CD4-positive, CD25-positive, alpha-beta regulatory T cell (primary cell): Measurements from ENCODE around the gene SPR. TPM values are rescaled to one million over a fixed set of nuclear protein-coding genes. Genes with fewer than 3 reads are reported as not detected.

Experiments
- ATAC-seq, 2 donors: fragments of 150-1000 bp; cut with Tn5 transposase; one replicate each; pipeline ENCODE4 v1.10.0; 2021; ENCODE audit warnings: low read depth in 2 of 2, moderate number of reproducible peaks in 2 of 2, moderate library complexity in 1 of 2
- DNase-seq, 3 donors: peaks; one replicate each; pipeline versions ENCODE4 v3.0.0 to v3.0.0-alpha.2; 2012 to 2022; ENCODE audit warnings: mixed read lengths in 1 of 3
- H3K27ac ChIP-seq: one replicate; pipeline ENCODE4 v1.7.0; 2013; ENCODE audit warnings: mild to moderate bottlenecking, low read length; ENCODE audit not compliant: insufficient read depth, poor library complexity, severe bottlenecking
- H3K27me3 ChIP-seq: one replicate; pipeline ENCODE4 v1.7.0; 2013; ENCODE audit warnings: low read length; ENCODE audit not compliant: control insufficient read depth, insufficient read depth
- H3K36me3 ChIP-seq: one replicate; pipeline ENCODE4 v1.7.0; 2013; ENCODE audit warnings: mild to moderate bottlenecking, low read length, moderate library complexity; ENCODE audit not compliant: control insufficient read depth, insufficient read depth
- H3K4me1 ChIP-seq: 2 replicates; pipeline ENCODE4 v1.7.0; 2013; ENCODE audit warnings: mild to moderate bottlenecking, low read length; ENCODE audit not compliant: insufficient read depth, control insufficient read depth, poor library complexity, severe bottlenecking
- H3K4me3 ChIP-seq: one replicate; pipeline ENCODE4 v1.7.0; 2013; ENCODE audit warnings: low read depth, mild to moderate bottlenecking, low read length, moderate library complexity
- H3K9me3 ChIP-seq, 2 experiments: 1 replicate in 1 of 2; 2 replicates in 1 of 2; pipeline ENCODE4 v1.7.0; 2013; ENCODE audit warnings: low read length in 2 of 2, mild to moderate bottlenecking in 1 of 2, moderate library complexity in 1 of 2; ENCODE audit not compliant: control insufficient read depth in 2 of 2
- H3K27ac Mint-ChIP-seq, 3 donors: one replicate each; pipeline ENCODE4 v1.8.0; 2020 to 2022; ENCODE audit warnings: mild to moderate bottlenecking in 3 of 3, mixed read lengths in 3 of 3, moderate library complexity in 2 of 3
- H3K27me3 Mint-ChIP-seq: one replicate; pipeline ENCODE4 v1.8.0; 2022; ENCODE audit warnings: mild to moderate bottlenecking, mixed read lengths
- H3K36me3 Mint-ChIP-seq: one replicate; pipeline ENCODE4 v1.8.0; 2020; ENCODE audit warnings: mixed read lengths
- H3K4me1 Mint-ChIP-seq, 4 donors: one replicate each; pipeline ENCODE4 v1.8.0; 2020 to 2022; ENCODE audit warnings: mixed read lengths in 4 of 4, mild to moderate bottlenecking in 1 of 4
- H3K4me3 Mint-ChIP-seq, 4 donors: one replicate each; pipeline ENCODE4 v1.8.0; 2020 to 2022; ENCODE audit warnings: mild to moderate bottlenecking in 4 of 4, mixed read lengths in 4 of 4, moderate library complexity in 3 of 4
- H3K9me3 Mint-ChIP-seq, 7 donors: one replicate each; pipeline ENCODE4 v1.8.0; 2020 to 2022; ENCODE audit warnings: mixed read lengths in 7 of 7, mild to moderate bottlenecking in 3 of 7, moderate library complexity in 2 of 7
- polyA plus RNA-seq, 4 donors: library from polyadenylated mRNA; unstranded; fragments of 300-500 nt; fragmentation: Illumina TruSeq; gene quantifications; one replicate each; pipeline ENCODE4 v1.2.3, GENCODE V29; 2021
- total RNA-seq: library from RNA; stranded (reverse); gene quantifications from one replicate; pipeline ENCODE4 v1.2.3, GENCODE V29; 2022

Gene SPR
- total and polyA plus RNA-seq, 5 donors from 2014 or later: 0.13 TPM; not detected in 4

DNA sequence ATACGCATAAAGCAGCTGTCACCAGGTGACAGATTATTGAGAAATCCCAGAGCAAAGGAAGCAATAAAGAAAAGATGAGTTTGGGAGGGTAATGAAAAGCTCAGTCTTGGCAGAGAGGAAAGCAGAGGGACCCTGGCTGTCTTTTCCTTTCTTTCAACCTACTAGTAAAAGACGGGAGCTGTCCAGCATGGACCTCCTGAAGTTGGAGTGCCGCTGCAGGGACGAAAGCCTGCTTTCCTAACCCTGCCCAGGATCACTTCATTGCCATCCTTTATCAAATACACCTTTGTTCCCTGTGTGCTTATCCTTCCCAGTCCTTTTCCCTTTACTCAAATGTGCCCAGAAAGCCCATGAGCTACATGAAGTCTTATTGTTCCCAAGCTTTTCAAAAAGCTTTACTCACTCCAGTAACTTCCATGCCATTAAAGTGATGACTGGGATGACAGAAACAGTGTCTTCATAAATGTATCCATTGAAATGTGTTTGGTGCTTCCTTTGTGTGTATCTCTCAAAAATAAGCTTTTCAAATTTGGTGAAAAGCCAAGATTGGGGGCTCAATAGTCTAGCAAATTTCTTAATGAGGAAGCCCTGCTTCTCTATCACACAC lies 3.7 kb upstream of the SPR start:
- Histone ChIP-seq H3K27me3 (peaks cover 33% of the 10 kb centered on the region), H3K36me3 (no peaks in the 10 kb centered on the region), H3K4me3 (no peak overlapping the region), H3K27ac (no peak overlapping the region), H3K4me1 (peaks cover 12% of the 10 kb centered on the region), H3K9me3 (no peaks in the 10 kb centered on the region)
- no peak overlapping the region for H3K27ac Mint-ChIP-seq
- no peak for DNase-seq
- peaks cover 0 to 5% (median 2%) of the 10 kb centered on the region in 7 donors for H3K9me3 Mint-ChIP-seq
- no peak overlapping the region for H3K4me3 Mint-ChIP-seq
- H3K4me1 Mint-ChIP-seq: peaks cover 0 to 15% (median 8%) of the 10 kb centered on the region in 4 donors
- H3K36me3 Mint-ChIP-seq: no peaks in the 10 kb centered on the region
- peaks cover 75% of the 10 kb centered on the region for H3K27me3 Mint-ChIP-seq
- no peak for ATAC-seq

DNA sequence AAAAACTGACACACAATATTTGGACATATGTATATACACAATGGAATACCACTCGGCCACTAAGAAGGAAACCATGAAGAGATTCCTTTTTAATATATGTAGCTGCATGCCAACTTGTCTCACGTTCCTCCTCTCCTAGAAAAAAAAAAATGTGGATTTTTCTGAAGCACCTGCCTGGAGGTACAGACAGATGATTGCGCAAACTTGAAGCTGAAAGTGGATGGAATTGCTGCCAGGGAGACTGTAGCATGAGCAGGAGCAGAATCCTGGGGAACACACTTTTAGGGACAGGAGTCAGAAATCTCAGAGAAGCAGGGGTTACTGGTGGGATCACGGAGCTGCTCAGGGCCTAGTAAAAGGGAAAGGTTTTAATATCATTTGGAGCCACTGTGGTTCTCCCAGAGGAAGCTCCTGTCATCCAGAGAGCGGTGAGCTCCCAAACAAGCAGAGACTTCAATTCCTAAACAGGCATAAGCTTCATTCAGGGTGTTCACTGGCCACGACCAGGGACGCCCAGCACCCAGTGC lies 640 bp upstream of the SPR start:
- Mint-ChIP-seq H3K9me3 (peaks cover 0 to 2% (median under 1%) of the 10 kb centered on the region in 7 donors), H3K4me1 (peaks cover 0 to 15% (median 8%) of the 10 kb centered on the region in 4 donors), H3K27me3 (peaks cover 77% of the 10 kb centered on the region), H3K36me3 (peaks cover 4% of the 10 kb centered on the region), H3K4me3 (peak overlapping the region; percentile 60 to 94 (median 78)), H3K27ac (no peak overlapping the region)
- peaks cover 12% of the 10 kb centered on the region for H3K4me1 ChIP-seq
- no peak for ATAC-seq
- peaks cover 39% of the 10 kb centered on the region for H3K27me3 ChIP-seq
- H3K36me3 ChIP-seq: no peaks in the 10 kb centered on the region
- no peak overlapping the region for H3K4me3 ChIP-seq
- H3K27ac ChIP-seq: no peak overlapping the region
- no peaks in the 10 kb centered on the region for H3K9me3 ChIP-seq
- no peak for DNase-seq

DNA sequence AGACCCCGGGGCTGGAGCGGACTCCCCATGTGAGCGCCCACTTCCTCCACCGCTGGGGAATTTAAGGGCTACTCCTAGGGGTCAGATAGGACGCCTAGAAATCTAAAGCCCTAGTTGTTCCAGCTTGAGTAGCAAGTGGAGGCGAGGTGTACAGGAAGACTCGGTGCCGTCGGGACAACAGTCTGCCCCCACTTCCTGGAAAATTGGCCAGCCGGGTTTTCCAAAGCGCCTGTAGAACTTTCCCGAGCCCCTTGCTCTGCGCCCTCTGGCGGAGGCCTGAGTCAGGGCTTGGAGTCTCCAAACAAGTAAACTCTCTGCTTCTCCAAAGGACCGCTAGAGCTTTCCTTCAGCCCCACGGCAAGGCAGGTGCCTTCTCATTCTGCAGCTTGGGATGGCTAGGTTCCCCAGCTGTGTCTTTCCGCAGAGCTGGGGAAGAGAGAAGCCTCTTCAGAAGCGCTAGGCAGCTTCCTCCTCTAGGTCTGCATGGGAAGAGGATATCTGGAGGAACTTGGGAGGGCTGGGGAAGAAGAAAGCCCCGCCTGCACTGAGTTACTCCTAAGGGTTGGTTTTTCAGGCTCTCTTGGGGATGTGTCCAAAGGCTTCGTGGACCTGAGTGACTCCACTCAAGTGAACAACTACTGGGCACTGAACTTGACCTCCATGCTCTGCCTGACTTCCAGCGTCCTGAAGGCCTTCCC lies 681 bp downstream of the SPR start:
- Mint-ChIP-seq H3K27ac (no peak overlapping the region), H3K4me3 (peak overlapping the region; percentile 69 to 79 (median 74)), H3K27me3 (peaks cover 66% of the 10 kb centered on the region), H3K36me3 (peaks cover 4% of the 10 kb centered on the region), H3K9me3 (peaks cover 0 to 2% (median 0%) of the 10 kb centered on the region in 7 donors), H3K4me1 (peaks cover 0 to 15% (median 8%) of the 10 kb centered on the region in 4 donors)
- peaks cover 39% of the 10 kb centered on the region for H3K27me3 ChIP-seq
- peak overlapping the region; percentile 44 for H3K4me3 ChIP-seq
- peak in 1 of 2 donors; percentile 16 for ATAC-seq
- DNase-seq: peak in 2 of 3 donors; percentile 9 to 47
- peaks cover 12% of the 10 kb centered on the region for H3K4me1 ChIP-seq
- no peaks in the 10 kb centered on the region for H3K36me3 ChIP-seq
- H3K27ac ChIP-seq: no peak overlapping the region
- no peaks in the 10 kb centered on the region for H3K9me3 ChIP-seq

DNA sequence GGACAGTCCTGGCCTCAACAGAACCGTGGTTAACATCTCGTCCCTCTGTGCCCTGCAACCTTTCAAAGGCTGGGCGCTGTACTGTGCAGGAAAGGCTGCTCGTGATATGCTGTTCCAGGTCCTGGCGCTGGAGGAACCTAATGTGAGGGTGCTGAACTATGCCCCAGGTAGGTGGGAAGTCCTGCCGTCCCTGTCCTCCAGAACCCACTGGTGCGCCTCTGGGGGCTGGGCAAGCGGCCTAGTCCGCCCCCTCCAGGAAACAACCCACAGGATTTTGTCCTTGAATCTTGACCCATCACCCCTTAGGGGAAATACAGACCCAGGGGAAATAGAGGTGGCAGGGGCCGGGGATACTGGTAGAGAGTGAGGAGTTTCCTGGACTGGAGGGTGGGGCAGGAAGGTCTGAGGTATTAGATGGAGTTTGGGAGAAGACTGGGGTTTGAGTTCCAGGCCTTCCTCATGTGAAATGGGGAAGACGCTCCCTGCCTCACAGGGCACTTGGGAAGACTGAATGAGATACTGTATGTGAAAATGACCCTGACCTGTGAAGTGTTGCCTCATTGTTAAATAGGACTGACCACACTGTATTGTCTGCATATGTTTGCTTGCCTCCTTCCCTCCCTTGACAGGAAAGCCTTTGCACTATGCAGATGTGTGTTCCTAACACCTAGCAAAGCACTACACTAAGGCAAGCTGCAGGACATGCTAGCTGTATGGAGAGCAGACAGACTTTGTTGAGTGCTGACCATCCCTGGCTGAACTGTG lies 1.4 kb downstream of the SPR start:
- no peaks in the 10 kb centered on the region for H3K36me3 ChIP-seq
- H3K4me3 ChIP-seq: no peak overlapping the region
- peaks cover 12% of the 10 kb centered on the region for H3K4me1 ChIP-seq
- no peaks in the 10 kb centered on the region for H3K9me3 ChIP-seq
- peak overlapping the region in 3 of 4 donors; percentile 8 to 76 (median 69) for H3K4me3 Mint-ChIP-seq
- ATAC-seq (no peak), DNase-seq (no peak)
- H3K36me3 Mint-ChIP-seq: peaks cover 4% of the 10 kb centered on the region
- H3K27ac Mint-ChIP-seq: no peak overlapping the region
- H3K27me3 Mint-ChIP-seq: peaks cover 69% of the 10 kb centered on the region
- H3K4me1 Mint-ChIP-seq: peaks cover 0 to 15% (median 8%) of the 10 kb centered on the region in 4 donors
- H3K27me3 ChIP-seq: peaks cover 36% of the 10 kb centered on the region
- peaks cover 0 to 2% (median 0%) of the 10 kb centered on the region in 7 donors for H3K9me3 Mint-ChIP-seq
- no peak overlapping the region for H3K27ac ChIP-seq

DNA sequence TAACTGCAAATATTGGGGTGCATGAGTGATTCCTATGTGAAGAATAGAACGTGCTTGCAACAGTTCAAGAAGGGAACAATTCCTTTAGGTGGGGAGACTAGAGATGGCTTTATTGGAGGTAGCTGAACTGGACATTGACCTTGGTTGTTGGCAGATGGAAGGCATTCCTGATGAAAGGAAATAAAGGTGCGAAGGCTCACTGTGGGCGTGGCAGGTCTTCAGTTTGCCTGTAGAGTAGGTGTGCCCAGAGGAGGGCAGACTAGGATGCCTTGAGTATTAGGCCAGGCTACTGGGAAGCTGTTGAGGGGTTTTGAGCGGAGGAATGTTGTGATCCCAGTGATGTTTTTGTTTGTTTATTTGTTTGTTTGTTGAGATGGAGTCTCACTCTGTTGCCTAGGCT lies 2.8 kb downstream of the SPR start:
- no peak overlapping the region for H3K4me3 ChIP-seq
- Mint-ChIP-seq H3K9me3 (peaks cover 0 to 2% (median 0%) of the 10 kb centered on the region in 7 donors), H3K4me1 (peaks cover 0 to 15% (median 8%) of the 10 kb centered on the region in 4 donors), H3K4me3 (no peak overlapping the region), H3K36me3 (peaks cover 4% of the 10 kb centered on the region), H3K27ac (no peak overlapping the region), H3K27me3 (peaks cover 63% of the 10 kb centered on the region)
- no peak overlapping the region for H3K27ac ChIP-seq
- no peak for DNase-seq
- H3K9me3 ChIP-seq: no peaks in the 10 kb centered on the region
- no peaks in the 10 kb centered on the region for H3K36me3 ChIP-seq
- no peak for ATAC-seq
- H3K27me3 ChIP-seq: peaks cover 31% of the 10 kb centered on the region
- peaks cover 12% of the 10 kb centered on the region for H3K4me1 ChIP-seq

DNA sequence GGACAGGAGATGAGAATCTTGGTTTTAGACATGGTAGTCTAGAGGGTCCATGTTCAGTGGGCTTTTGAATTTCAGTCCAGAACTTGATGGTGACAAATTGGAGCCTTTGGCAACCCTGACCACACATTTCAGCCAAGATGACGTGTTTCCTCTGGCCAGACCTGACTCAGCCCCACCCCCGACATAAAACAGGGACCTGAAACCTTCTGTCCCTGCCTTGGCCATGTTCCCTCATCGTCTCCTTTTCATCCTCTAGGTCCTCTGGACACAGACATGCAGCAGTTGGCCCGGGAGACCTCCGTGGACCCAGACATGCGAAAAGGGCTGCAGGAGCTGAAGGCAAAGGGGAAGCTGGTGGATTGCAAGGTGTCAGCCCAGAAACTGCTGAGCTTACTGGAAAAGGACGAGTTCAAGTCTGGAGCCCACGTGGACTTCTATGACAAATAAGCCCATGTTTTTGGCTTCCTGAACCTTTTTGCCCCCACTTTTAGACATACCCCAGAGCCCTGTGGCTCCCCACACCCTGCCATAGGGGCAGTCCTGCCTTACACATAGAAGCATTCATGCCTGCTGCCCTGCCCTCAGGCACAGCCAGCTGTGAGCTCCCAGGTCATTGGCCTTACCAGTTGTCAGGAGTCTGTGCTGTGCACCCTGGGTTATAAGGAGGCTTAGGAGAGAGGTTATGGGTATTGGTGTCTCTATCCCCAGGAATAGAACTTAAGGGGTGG lies 4.0 kb downstream of the SPR start:
- H3K27me3 ChIP-seq: peaks cover 23% of the 10 kb centered on the region
- H3K4me1 ChIP-seq: peaks cover 12% of the 10 kb centered on the region
- H3K4me3 ChIP-seq: no peak overlapping the region
- peak overlapping the region in 1 of 4 donors; percentile 37 for H3K4me3 Mint-ChIP-seq
- DNase-seq: no peak
- peaks cover 61% of the 10 kb centered on the region for H3K27me3 Mint-ChIP-seq
- no peaks in the 10 kb centered on the region for H3K36me3 ChIP-seq
- peaks cover 0 to 18% (median 6%) of the 10 kb centered on the region in 4 donors for H3K4me1 Mint-ChIP-seq
- no peak overlapping the region for H3K27ac Mint-ChIP-seq
- no peaks in the 10 kb centered on the region for H3K9me3 ChIP-seq
- peaks cover 4% of the 10 kb centered on the region for H3K36me3 Mint-ChIP-seq
- H3K27ac ChIP-seq: no peak overlapping the region
- no peak for ATAC-seq
- peaks cover 0 to 2% (median 0%) of the 10 kb centered on the region in 7 donors for H3K9me3 Mint-ChIP-seq
